ENCODE measurements around the gene MED27.

Gene MED27

DNA sequence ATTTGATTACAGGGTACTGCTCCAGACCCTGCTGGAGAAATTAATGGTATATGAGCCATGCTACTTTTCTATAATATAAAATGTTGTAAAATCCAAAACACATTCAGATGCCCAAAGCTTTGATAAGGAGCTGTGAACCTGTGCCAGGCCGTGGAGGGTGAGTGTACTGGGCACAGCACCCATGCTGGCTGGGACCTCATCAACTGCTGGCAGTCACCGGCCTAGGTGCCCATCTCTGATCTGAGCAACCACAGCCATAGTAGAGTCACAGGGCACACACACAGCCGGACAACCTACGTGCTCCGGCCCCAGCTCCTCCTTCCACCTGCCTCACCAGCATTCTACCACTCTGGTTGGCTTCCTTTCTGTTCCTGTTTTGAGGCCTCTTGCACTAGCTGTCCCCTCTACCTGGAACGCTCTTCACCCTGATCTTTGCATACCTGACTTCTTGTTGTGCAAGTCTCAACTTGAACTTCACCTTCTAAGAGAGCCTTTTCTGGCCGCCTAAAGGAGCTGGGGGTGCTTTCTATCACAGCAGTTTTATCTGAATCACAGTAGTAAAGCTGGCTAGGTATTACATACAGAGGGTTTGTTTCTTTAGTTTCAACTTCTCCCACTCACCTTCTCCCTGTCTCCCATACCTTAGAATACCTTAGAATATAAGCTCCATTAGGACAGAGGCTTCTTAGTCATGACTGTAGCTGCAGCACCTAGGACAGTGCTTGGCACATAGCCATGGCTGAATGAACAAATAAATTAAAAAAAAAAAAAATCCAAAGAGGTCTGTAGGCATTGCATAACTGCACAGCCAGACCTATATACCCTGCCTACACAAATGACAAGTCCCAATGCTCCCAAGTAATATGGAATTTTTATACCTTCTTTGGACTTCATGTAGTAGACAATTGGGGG is 51.7 kb downstream of the MED27 start:
- TF ChIP-seq, protein P1, sequence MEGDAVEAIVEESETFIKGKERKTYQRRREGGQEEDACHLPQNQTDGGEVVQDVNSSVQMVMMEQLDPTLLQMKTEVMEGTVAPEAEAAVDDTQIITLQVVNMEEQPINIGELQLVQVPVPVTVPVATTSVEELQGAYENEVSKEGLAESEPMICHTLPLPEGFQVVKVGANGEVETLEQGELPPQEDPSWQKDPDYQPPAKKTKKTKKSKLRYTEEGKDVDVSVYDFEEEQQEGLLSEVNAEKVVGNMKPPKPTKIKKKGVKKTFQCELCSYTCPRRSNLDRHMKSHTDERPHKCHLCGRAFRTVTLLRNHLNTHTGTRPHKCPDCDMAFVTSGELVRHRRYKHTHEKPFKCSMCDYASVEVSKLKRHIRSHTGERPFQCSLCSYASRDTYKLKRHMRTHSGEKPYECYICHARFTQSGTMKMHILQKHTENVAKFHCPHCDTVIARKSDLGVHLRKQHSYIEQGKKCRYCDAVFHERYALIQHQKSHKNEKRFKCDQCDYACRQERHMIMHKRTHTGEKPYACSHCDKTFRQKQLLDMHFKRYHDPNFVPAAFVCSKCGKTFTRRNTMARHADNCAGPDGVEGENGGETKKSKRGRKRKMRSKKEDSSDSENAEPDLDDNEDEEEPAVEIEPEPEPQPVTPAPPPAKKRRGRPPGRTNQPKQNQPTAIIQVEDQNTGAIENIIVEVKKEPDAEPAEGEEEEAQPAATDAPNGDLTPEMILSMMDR (IDR thresholded peaks at IDR 0.05; ENCODE audit: insufficient read depth, low read length, missing control alignments), result no peak
- no peak for DNase-seq (ENCODE audit: low read depth, low spot score)
- ChIA-PET CTCF (interaction anchor here (1.5 kb wide), 1 partner anchor 11 kb away, joined by 3 read pairs; no protein-coding TSS in a partner anchor), POLR2A (no interaction called here)
- H3K4me3 ChIP-seq (ENCODE audit: low read depth, low read length), result no peak overlapping the region

DNA sequence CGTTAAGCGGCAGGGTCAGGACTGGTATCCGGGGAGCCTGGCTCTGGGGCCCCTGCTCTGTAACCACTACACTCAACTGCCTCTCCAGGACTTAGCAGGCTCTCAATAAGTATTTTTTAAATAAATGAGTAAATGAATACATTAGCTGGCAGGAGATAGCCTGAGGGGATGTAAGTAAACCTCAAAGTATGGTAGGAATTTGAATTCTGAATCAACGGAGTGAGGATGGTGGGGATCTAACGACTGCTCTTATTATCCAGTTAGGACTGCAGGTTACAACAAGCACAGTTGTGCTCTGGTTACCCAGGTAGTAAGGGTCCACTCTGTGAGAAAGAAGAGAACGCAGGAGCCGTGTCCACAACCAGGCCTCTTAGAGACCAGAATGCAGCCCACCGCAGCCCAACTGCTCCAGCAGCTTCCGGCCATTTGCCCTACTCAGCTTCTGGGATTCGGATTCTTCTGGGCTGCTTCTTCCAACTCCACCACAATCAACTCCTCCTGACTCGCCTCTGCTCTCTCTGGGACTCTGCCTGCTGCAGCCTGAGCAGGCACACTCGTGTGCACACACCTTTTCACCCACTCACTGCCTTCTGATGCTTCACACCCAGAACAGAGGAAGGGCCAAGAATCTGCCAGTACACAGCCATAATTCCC is 52.6 kb downstream of the MED27 start:
- DNase-seq (ENCODE audit: low read depth, low spot score), result no peak
- ChIA-PET POLR2A (no interaction called here), CTCF (interaction anchor here (0.8 to 1.5 kb wide), 2 partner anchors 12 to 242 kb away, joined by 3 read pairs; no protein-coding TSS in a partner anchor)
- H3K4me3 ChIP-seq (ENCODE audit: low read depth, low read length), result no peak overlapping the region
- TF ChIP-seq, protein P1 (IDR thresholded peaks at IDR 0.05; ENCODE audit: insufficient read depth, low read length, missing control alignments), result no peak

DNA sequence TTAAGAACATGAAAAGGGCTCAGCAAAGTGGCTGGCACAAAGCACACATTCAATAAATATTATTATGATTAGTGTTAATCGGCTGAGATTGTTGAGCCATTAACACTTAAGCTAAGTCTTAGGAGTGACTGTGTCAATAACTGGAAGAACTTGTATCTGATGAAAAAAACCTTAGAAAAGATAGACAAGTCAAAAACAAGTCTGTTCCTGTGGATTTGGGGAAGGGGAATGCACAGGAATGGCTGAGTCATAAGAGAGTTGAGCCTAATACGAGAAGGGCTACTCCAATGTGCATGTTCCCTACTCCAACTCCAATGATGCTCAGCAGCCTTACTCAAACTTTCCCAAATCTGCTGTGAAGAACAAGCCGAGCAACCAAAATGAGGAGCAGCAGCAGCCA is 53.9 kb downstream of the MED27 start:
- ChIA-PET POLR2A (no interaction called here), CTCF (no interaction called here)
- DNase-seq (ENCODE audit: low read depth, low spot score), result no peak

DNA sequence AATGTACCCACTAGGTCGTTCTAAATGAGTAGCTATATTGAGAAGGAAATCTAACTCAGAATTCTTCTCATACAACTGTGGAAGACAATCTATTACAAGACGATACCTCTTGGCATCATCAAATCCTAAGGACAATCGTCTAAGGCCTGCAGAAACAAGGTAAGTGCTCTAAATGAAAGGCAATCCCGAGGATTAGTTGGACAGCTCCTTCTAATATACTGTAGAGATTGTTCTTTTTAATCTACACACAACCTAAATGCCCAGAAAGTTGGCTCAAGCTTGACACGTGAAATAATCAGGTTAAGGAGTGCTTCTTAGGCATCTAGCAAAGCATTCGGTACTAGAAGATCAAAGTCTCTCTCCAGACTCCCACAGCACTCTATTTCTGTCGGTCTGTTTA is 55.1 kb downstream of the MED27 start:
- ChIA-PET POLR2A (no interaction called here), CTCF (interaction anchor here (1.2 to 1.6 kb wide), 2 partner anchors 9 to 261 kb away, joined by 4 to 5 read pairs; no protein-coding TSS in a partner anchor)
- TF ChIP-seq, protein P1 (IDR thresholded peaks at IDR 0.05; ENCODE audit: insufficient read depth, low read length, missing control alignments), result no peak
- no peak for DNase-seq (ENCODE audit: low read depth, low spot score)
- no peak overlapping the region for H3K4me3 ChIP-seq (ENCODE audit: low read depth, low read length)

More for the DNA sequence above, 53.9 kb downstream of the MED27 start:
- no peak overlapping the region for H3K4me3 ChIP-seq (ENCODE audit: low read depth, low read length)
- TF ChIP-seq, protein P1 (IDR thresholded peaks at IDR 0.05; ENCODE audit: insufficient read depth, low read length, missing control alignments), result no peak

DNA sequence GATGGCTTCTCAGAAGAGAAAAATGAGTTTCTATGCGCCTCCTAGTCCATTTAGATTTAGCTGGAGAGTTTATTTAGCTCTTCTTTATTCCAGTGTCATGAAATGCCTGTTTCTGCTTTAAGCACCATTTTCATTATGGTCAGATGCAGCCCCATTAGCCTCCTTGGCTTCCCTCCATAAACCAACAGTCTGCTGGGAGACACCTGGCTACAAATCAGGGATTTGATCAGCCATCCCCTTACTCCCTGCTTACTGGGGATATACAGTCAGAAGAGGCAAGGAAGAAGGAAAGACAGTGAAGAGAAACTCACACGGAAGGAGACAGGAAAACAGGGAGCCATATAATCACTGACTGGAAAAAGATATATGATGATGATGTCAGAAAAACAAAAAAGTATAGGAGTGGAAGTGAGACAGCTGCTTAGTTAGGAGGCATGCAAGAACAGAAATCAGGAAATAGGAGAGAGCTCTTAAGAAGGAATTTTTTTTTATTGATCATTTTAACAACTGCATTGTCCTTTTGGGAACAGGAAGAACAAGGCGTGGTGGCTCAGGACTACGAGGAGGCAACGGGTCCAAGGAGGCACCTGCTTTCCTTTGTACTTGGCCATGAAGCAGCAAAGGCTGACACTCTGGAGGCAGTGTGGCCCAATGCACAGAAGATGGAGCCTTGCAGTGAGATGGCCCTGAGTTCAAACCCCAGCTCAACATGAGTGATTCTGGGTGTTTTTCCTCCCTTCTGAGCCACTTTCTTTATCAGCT is 56.1 kb downstream of the MED27 start:
- ChIA-PET CTCF (interaction anchor here (1.2 to 1.6 kb wide), 2 partner anchors 8 to 260 kb away, joined by 4 to 5 read pairs; no protein-coding TSS in a partner anchor), POLR2A (no interaction called here)
- H3K4me3 ChIP-seq (ENCODE audit: low read depth, low read length), result no peak overlapping the region
- TF ChIP-seq, protein P1 (IDR thresholded peaks at IDR 0.05; ENCODE audit: insufficient read depth, low read length, missing control alignments), result no peak
- DNase-seq (ENCODE audit: low read depth, low spot score), result no peak

Data from AG04449 (cell line).